Astrocyte of the cerebellum (primary cell): ENCODE results near the gene MUTYH.

Experiments
- DNase-seq: peaks from one replicate; pipeline ENCODE4 v3.0.0-alpha.2; 2011; ENCODE audit warnings: low read depth
- H3K4me3 ChIP-seq: 2 replicates; pipeline ENCODE4 v1.5.1; 2011; ENCODE audit warnings: mild to moderate bottlenecking, low read depth, low read length, moderate library complexity
- CTCF ChIP-seq: IDR thresholded peaks from 2 replicates; pipeline ENCODE4 v1.5.1; 2012; ENCODE audit warnings: low read length, low read depth, moderate library complexity, mild to moderate bottlenecking; ENCODE audit errors: missing control alignments
- in situ Hi-C: cut with HindIII; loops from 2 replicates; pipeline ENCODE4 v1.10.0; 2017; ENCODE audit warnings: low sequenced_read_pairs

Gene MUTYH

GRCh38 chr1:45326627-45327623 is 13.3 kb downstream of the MUTYH start, which contains the start of gene HPDL:
TSS of gene HPDL (plus strand) at chr1:45326895. CDS start at chr1:45327149, 254 bp downstream.
- no peak for DNase-seq
- TF ChIP-seq CTCF: no peak
- H3K4me3 ChIP-seq: peak within 1 kb of the TSS; percentile 47
- in situ Hi-C loops: no loop called here

GRCh38 chr1:45325851-45326506 is 14.3 kb downstream of the MUTYH start:
- no peak for TF ChIP-seq CTCF
- in situ Hi-C loops: no loop called here
- DNase-seq: no peak
- H3K4me3 ChIP-seq: peak overlapping the region; percentile 47

- TF ChIP-seq CTCF: no peak
- no peak for DNase-seq
- in situ Hi-C loops: no loop called here
- no peak overlapping the region for H3K4me3 ChIP-seq
These were observed 17.7 kb downstream of the MUTYH start for GRCh38 chr1:45322486-45323040.

- no peak overlapping the region for H3K4me3 ChIP-seq
- in situ Hi-C loops: no loop called here
These were observed 18.8 kb downstream of the MUTYH start for GRCh38 chr1:45321444-45321843.

GRCh38 chr1:45319761-45320160 is 20.5 kb downstream of the MUTYH start:
- no peak overlapping the region for H3K4me3 ChIP-seq
- TF ChIP-seq CTCF: no peak
- in situ Hi-C loops: no loop called here
- no peak for DNase-seq

More at GRCh38 chr1:45321444-45321843, 18.8 kb downstream of the MUTYH start:
- DNase-seq: no peak
- no peak for TF ChIP-seq CTCF

- in situ Hi-C loops: no loop called here
- no peak overlapping the region for H3K4me3 ChIP-seq
- no peak for TF ChIP-seq CTCF
- no peak for DNase-seq
These were observed 23.1 kb downstream of the MUTYH start for GRCh38 chr1:45317166-45317565.
